Measurements from ENCODE around the gene OXLD1.

Gene OXLD1

GRCh38 chr17:81648013-81648706, 18.2 kb downstream of the OXLD1 start:
- no peak for TF ChIP-seq ZFX (IDR thresholded peaks at IDR 0.05; ENCODE audit: borderline replicate concordance)
- TF ChIP-seq, protein P1, sequence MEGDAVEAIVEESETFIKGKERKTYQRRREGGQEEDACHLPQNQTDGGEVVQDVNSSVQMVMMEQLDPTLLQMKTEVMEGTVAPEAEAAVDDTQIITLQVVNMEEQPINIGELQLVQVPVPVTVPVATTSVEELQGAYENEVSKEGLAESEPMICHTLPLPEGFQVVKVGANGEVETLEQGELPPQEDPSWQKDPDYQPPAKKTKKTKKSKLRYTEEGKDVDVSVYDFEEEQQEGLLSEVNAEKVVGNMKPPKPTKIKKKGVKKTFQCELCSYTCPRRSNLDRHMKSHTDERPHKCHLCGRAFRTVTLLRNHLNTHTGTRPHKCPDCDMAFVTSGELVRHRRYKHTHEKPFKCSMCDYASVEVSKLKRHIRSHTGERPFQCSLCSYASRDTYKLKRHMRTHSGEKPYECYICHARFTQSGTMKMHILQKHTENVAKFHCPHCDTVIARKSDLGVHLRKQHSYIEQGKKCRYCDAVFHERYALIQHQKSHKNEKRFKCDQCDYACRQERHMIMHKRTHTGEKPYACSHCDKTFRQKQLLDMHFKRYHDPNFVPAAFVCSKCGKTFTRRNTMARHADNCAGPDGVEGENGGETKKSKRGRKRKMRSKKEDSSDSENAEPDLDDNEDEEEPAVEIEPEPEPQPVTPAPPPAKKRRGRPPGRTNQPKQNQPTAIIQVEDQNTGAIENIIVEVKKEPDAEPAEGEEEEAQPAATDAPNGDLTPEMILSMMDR (IDR thresholded peaks at IDR 0.05), result no peak
- no peak overlapping the region for H3K27ac ChIP-seq

DNA sequence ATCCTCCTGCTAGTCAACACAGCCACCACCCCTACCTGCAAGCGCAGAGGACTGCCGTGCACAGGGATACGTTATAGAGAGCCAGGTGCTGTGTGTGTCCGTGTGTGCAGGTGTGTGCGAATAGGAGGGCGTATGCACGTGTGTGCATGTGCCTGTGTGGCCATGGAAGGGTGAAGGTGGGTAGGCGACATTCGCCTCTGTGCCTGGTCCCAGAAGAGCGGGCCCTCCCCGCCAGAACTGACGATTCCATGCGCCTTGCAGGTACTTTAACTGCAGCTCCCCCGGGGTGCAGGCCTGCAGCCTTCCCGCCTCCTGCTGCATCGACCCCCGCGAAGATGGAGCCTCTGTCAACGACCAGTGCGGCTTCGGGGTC, 18.8 kb downstream of the OXLD1 start:
- H3K27ac ChIP-seq, result no peak overlapping the region
- TF ChIP-seq, protein P1 (IDR thresholded peaks at IDR 0.05), result no peak
- no peak for TF ChIP-seq ZFX (IDR thresholded peaks at IDR 0.05; ENCODE audit: borderline replicate concordance)

DNA sequence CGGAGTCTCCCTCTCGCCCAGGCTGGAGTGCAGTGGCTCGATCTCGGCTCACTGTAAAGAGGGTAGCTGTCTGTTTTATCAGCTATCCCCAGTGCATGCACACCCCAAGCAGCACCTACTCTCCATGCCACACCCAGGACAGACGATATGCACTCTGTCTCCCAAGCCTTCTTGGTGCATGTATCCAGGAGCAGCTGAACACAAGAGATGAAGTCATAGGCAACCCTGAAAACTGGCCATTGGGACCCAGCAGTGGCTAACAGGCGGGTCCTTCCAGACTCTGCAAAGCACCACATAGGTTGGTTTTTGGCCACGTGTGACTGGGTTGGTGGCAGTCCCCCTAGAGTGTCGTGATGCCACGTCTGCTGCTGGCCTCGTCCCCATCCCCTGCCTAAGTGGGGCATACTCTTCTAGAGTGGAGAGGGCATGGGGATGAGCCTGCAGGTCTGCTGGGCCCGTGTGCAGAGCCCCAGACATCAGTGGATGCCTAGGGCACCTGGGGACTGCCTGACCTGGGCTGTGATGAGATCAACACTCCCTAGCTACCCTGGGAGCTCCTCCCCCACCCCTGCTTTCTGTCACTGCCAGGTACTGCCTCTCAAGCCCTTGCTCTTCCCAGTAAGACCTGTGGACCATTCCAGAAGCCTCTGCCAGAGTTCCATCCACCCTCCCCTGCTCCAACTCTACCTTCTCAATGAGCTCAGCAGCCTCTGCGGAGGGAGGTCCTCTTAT, 19.4 kb downstream of the OXLD1 start:
- TF ChIP-seq, protein P1 (IDR thresholded peaks at IDR 0.05), result no peak
- no peak for TF ChIP-seq ZFX (IDR thresholded peaks at IDR 0.05; ENCODE audit: borderline replicate concordance)
- no peak overlapping the region for H3K27ac ChIP-seq

DNA sequence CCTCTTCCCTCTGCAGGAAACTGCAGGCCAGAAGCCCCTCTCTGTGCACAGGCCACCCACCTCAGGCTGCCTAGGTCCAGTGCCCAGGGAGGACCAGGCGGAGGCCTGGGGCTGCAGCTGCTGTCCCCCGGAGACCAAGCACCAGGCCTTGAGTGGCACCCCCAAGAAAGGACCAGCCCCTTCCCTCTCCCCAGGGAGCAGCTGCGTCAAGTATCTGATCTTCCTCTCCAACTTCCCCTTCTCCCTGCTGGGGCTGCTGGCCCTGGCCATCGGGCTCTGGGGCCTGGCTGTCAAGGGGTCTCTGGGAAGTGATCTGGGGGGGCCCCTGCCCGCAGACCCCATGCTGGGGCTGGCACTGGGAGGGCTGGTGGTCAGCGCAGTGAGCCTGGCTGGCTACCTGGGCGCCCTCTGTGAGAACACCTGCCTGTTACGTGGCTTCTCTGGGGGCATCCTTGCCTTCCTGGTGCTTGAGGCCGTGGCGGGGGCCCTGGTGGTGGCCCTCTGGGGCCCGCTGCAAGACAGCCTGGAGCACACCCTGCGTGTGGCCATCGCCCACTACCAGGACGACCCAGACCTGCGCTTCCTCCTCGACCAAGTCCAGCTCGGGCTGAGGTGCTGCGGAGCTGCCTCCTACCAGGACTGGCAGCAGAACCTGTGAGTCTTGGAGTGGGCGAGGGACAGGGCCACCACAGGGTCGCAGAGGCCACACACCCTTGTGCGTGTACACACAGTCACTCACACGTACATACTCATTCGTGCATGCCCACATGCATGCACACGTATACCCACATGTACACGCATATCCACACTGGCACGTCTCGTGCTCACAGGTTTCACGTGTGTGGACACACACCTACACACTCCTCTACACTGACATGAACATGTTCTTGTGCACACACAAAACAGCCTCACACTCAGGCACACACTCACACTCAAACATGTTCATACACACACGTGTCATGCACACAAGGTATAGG, 21.1 kb downstream of the OXLD1 start:
- TF ChIP-seq ZFX (IDR thresholded peaks at IDR 0.05; ENCODE audit: borderline replicate concordance), result no peak
- TF ChIP-seq, protein P1 (IDR thresholded peaks at IDR 0.05), result no peak
- no peak overlapping the region for H3K27ac ChIP-seq

- no peak for TF ChIP-seq ZFX (IDR thresholded peaks at IDR 0.05; ENCODE audit: borderline replicate concordance)
- TF ChIP-seq, protein P1 (IDR thresholded peaks at IDR 0.05), result no peak
- no peak overlapping the region for H3K27ac ChIP-seq
These were observed 21.9 kb downstream of the OXLD1 start for GRCh38 chr17:81644496-81644895.

- TF ChIP-seq, protein P1 (IDR thresholded peaks at IDR 0.05), result no peak
- no peak overlapping the region for H3K27ac ChIP-seq
These were observed 24.4 kb downstream of the OXLD1 start for GRCh38 chr17:81641825-81642489.

Data from 22Rv1 (cell line).